GM21381 (cell line): ENCODE results near the gene ALDH16A1.

ENCODE experiments used
- ATAC-seq: cut with Tn5 transposase; IDR thresholded peaks from one replicate; pipeline ENCODE4 v1.9.1; 2021; ENCODE audit warnings: mild to moderate bottlenecking, moderate library complexity; ENCODE audit not compliant: unreplicated experiment

Gene ALDH16A1

GRCh38 chr19:49453013-49453756, at the start of gene ALDH16A1:
Gene ALDH16A1 (plus strand): TSS chr19:49453225. CDS start chr19:49453332, 107 bp downstream.
- peak; percentile 87 for ATAC-seq

- ATAC-seq: no peak
Observed at GRCh38 chr19:49403404-49404187, 49.4 kb upstream of the ALDH16A1 start.

- ATAC-seq: no peak
Observed at GRCh38 chr19:49407079-49407478, 45.9 kb upstream of the ALDH16A1 start.

- no peak for ATAC-seq
Observed at GRCh38 chr19:49407482-49408015, 45.5 kb upstream of the ALDH16A1 start.

- ATAC-seq: no peak
Observed at GRCh38 chr19:49408816-49409440, 44.1 kb upstream of the ALDH16A1 start.

GRCh38 chr19:49409441-49410029, 43.5 kb upstream of the ALDH16A1 start:
- ATAC-seq: no peak

GRCh38 chr19:49411681-49412326, 41.2 kb upstream of the ALDH16A1 start:
- no peak for ATAC-seq

GRCh38 chr19:49413348-49413747, 39.7 kb upstream of the ALDH16A1 start:
- no peak for ATAC-seq

- no peak for ATAC-seq
Observed at GRCh38 chr19:49414256-49414655, 38.8 kb upstream of the ALDH16A1 start.

- ATAC-seq: no peak
Observed at GRCh38 chr19:49415102-49415809, 37.8 kb upstream of the ALDH16A1 start.

- ATAC-seq: no peak
Observed at GRCh38 chr19:49415810-49416200, 37.2 kb upstream of the ALDH16A1 start.

GRCh38 chr19:49417088-49417487, 35.9 kb upstream of the ALDH16A1 start:
- ATAC-seq: no peak

GRCh38 chr19:49418511-49418910, 34.5 kb upstream of the ALDH16A1 start:
- ATAC-seq: no peak

GRCh38 chr19:49419173-49419572, 33.9 kb upstream of the ALDH16A1 start:
- no peak for ATAC-seq

- no peak for ATAC-seq
Observed at GRCh38 chr19:49420227-49420626, 32.8 kb upstream of the ALDH16A1 start.

- no peak for ATAC-seq
Observed at GRCh38 chr19:49421039-49421877, 31.8 kb upstream of the ALDH16A1 start.

GRCh38 chr19:49421878-49422202, 31.2 kb upstream of the ALDH16A1 start:
- no peak for ATAC-seq

GRCh38 chr19:49422407-49423070, 30.5 kb upstream of the ALDH16A1 start:
- no peak for ATAC-seq
